MCF 10A (cell line): ENCODE measurements around the gene VSTM2B. TPM values are rescaled to one million over a fixed set of nuclear protein-coding genes. Genes with fewer than 3 reads are reported as not detected.

Experiments
- BruUV-seq: library from RNA; stranded (reverse); fragments of 400-500 nt; replicated peaks from 2 replicates; lab custom pipeline; 2021; lab: Mats Ljungman, UMichigan
- CTCF ChIA-PET: fragments of 300-600 bp; sonication (Branson Sonifier 250); formaldehyde crosslinking; extraction: SDS; loops from one replicate; lab custom pipeline; 2021; ENCODE audit warnings: antibody characterized with exemption, inconsistent platforms; lab: Yijun Ruan, JAX
- POLR2A ChIA-PET: fragments of 300-600, 350-650 bp; sonication (Branson Sonifier 250); formaldehyde crosslinking; extraction: SDS; loops from one replicate; lab custom pipeline; 2020; ENCODE audit warnings: antibody characterized with exemption, inconsistent platforms; lab: Yijun Ruan, JAX
- DNase-seq: peaks from one replicate; pipeline ENCODE4 v3.0.0-alpha.2; 2018; ENCODE audit not compliant: unreplicated experiment
- H3K27ac Mint-ChIP-seq: one replicate; pipeline ENCODE4 v1.8.0; 2022; ENCODE audit warnings: mild to moderate bottlenecking, low read depth, mixed read lengths; ENCODE audit not compliant: unreplicated experiment
- H3K27me3 Mint-ChIP-seq: one replicate; pipeline ENCODE4 v1.8.0; 2022; ENCODE audit warnings: mixed read lengths; ENCODE audit not compliant: insufficient read depth, unreplicated experiment
- H3K36me3 Mint-ChIP-seq: one replicate; pipeline ENCODE4 v1.8.0; 2022; ENCODE audit warnings: mild to moderate bottlenecking, moderate library complexity, mixed read lengths; ENCODE audit not compliant: insufficient read depth, unreplicated experiment
- H3K4me1 Mint-ChIP-seq: one replicate; pipeline ENCODE4 v1.8.0; 2022; ENCODE audit warnings: mixed read lengths; ENCODE audit not compliant: insufficient read depth, unreplicated experiment
- H3K4me3 Mint-ChIP-seq: one replicate; pipeline ENCODE4 v1.8.0; 2022; ENCODE audit warnings: mild to moderate bottlenecking, moderate library complexity, mixed read lengths; ENCODE audit not compliant: unreplicated experiment
- H3K9me3 Mint-ChIP-seq: one replicate; pipeline ENCODE4 v1.8.0; 2022; ENCODE audit warnings: mixed read lengths; ENCODE audit not compliant: unreplicated experiment
- intact Hi-C: fragments of 100-400 bp; cut with micrococcal nuclease; formaldehyde crosslinking; loops from 2 replicates; pipeline ENCODE4 v1.14.1; 2022
- total RNA-seq: library from RNA; stranded (reverse); gene quantifications from 2 replicates; pipeline ENCODE4 v1.2.3, GENCODE V29; 2022
- TF ChIP-seq, protein P1 (sequence below): fragments of 200-600 bp; IDR thresholded peaks from one replicate; pipeline ENCODE4 v1.8.0; 2022; ENCODE audit warnings: antibody characterized with exemption, mild to moderate bottlenecking; ENCODE audit not compliant: unreplicated experiment

Gene VSTM2B
- total RNA-seq, 1 experiment from 2014 or later, result not detected

DNA sequence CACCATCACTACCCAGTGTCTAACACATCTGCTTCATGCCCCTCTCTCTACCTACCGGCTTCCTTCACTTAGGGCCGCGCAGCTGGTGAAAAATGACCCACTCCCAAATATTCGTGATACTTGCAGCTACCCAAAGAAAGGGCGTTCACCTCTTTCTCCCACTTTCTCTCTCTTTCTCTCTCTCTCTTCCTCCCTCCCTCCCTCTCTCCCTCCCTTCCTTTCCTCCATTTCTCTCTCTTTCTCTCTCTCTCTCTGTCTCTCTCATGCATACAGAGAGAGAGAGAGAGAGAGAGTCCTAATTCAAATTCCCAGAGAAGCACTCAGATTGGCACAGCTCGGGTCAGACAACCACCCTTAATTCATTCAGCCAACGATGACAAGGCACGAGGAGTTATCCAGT is 52.6 kb downstream of the VSTM2B start:
- ChIA-PET POLR2A (no interaction called here), CTCF (interaction anchor here (0.7 kb wide), 1 partner anchor 139 kb away, joined by 9 read pairs; no protein-coding TSS in a partner anchor)
- no peak overlapping the region for H3K27ac Mint-ChIP-seq
- H3K4me1 Mint-ChIP-seq, result no peaks in the 10 kb centered on the region
- H3K4me3 Mint-ChIP-seq, result no peak overlapping the region
- H3K36me3 Mint-ChIP-seq, result peaks cover 7% of the 10 kb centered on the region
- intact Hi-C loops, result no loop called here
- no TSS peak for BruUV-seq
- TF ChIP-seq, protein P1, sequence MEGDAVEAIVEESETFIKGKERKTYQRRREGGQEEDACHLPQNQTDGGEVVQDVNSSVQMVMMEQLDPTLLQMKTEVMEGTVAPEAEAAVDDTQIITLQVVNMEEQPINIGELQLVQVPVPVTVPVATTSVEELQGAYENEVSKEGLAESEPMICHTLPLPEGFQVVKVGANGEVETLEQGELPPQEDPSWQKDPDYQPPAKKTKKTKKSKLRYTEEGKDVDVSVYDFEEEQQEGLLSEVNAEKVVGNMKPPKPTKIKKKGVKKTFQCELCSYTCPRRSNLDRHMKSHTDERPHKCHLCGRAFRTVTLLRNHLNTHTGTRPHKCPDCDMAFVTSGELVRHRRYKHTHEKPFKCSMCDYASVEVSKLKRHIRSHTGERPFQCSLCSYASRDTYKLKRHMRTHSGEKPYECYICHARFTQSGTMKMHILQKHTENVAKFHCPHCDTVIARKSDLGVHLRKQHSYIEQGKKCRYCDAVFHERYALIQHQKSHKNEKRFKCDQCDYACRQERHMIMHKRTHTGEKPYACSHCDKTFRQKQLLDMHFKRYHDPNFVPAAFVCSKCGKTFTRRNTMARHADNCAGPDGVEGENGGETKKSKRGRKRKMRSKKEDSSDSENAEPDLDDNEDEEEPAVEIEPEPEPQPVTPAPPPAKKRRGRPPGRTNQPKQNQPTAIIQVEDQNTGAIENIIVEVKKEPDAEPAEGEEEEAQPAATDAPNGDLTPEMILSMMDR, result no peak
- no peak for DNase-seq
- peaks cover 24% of the 10 kb centered on the region for H3K27me3 Mint-ChIP-seq
- H3K9me3 Mint-ChIP-seq, result no peaks in the 10 kb centered on the region

DNA sequence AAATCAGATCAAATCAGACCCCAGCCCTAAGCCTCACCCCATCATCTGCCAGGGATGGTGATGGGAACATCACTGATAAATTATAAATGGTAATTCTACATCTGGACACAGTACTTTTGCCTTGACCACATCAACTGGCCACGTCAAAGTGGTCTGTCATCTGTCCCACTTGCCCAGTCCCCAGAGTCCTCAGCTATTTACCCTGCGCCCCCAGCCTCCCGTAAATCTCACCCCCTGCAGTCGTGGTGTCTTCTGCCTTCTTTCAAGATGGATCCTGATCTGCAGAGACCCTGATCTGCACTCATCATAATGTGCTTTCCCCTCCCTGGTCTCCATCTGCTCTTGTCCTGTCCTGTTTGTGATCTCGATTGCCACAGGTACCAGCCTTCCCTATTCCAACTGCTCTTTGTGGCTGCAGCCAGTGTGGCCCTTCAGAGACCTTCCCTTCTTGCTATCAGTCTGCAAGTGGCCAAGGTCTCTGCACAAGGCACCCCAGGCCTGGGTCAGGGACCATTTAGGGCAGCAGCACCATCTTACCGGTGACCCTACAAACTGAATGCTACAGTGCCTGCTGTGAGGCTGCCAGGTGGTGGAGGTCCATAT is 53.6 kb downstream of the VSTM2B start:
- Mint-ChIP-seq H3K36me3 (peaks cover 7% of the 10 kb centered on the region), H3K4me3 (no peak overlapping the region), H3K27me3 (peaks cover 13% of the 10 kb centered on the region), H3K4me1 (no peaks in the 10 kb centered on the region), H3K9me3 (no peaks in the 10 kb centered on the region), H3K27ac (no peak overlapping the region)
- ChIA-PET CTCF (no interaction called here), POLR2A (no interaction called here)
- intact Hi-C loops, result no loop called here
- no TSS peak for BruUV-seq
- TF ChIP-seq, protein P1, result no peak
- no peak for DNase-seq

DNA sequence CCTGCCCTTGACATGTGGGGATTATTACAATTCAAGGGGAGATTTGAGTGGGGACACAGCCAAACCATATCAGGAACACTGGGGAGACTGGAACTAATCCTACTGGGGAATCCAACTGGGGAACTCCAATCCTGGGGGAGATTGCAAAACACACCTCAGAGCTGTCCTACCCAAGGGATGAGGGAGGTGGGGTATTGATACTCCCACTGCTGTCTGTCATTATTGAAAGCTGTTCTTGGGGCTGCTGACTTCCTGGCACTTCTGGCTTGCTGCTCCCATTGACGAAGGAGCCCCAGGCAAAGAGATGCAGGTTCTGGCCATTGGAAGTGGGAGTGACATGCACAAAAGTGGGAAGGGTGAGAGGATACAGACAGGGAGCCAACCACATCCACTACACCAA is 55.6 kb downstream of the VSTM2B start:
- Mint-ChIP-seq H3K27ac (no peak overlapping the region), H3K4me1 (no peaks in the 10 kb centered on the region), H3K27me3 (no peaks in the 10 kb centered on the region), H3K36me3 (peaks cover 7% of the 10 kb centered on the region), H3K9me3 (no peaks in the 10 kb centered on the region), H3K4me3 (no peak overlapping the region)
- intact Hi-C loops, result no loop called here
- ChIA-PET POLR2A (no interaction called here), CTCF (no interaction called here)
- BruUV-seq, result no TSS peak
- no peak for DNase-seq
- TF ChIP-seq, protein P1, result no peak

DNA sequence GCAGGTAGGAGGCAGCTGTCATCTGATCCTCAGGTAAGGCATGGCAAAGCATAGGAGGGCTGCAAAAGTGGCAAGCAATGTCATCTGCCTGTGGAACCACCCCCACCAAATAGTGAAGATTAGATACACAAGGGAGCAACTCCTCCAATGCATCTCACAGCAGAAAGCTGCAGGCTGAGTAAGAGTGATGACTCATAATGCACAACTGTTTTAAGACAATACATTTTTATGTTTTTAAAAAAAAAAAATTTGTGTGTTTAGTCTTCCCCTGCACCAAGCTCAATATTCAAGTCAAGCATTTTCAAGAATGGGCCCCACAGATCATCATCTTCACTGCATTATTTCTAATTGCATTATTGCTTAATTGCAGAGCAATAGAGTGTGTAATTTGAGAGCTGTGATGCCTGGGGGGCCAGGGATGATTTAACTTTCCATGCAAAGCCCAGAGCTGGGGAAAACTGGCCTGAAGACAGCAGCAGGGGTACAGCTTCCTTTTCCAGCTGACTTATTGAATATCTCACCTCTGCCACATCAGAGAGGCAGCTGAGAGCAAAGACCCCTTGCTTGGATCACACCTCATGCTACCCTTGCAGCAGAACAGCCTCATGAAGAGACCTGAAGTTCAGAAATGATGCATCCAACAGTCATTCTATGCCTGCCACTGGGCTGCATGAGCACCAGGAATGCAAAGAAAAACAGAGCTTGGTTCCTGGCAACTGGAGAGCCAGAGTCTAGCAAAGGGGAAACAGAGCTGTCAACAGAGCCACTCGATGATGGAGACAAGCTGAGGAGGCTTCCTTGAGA is 57.6 kb downstream of the VSTM2B start:
- no peak for DNase-seq
- Mint-ChIP-seq H3K4me3 (no peak overlapping the region), H3K9me3 (no peaks in the 10 kb centered on the region), H3K4me1 (no peaks in the 10 kb centered on the region), H3K27ac (no peak overlapping the region), H3K27me3 (no peaks in the 10 kb centered on the region), H3K36me3 (peaks cover 7% of the 10 kb centered on the region)
- POLR2A ChIA-PET, result no interaction called here
- BruUV-seq, result no TSS peak
- intact Hi-C loops, result no loop called here
- TF ChIP-seq, protein P1, result no peak
- CTCF ChIA-PET, result no interaction called here
